GM18499 (cell line): ENCODE measurements around the gene FAM47A.

Experiments
- ATAC-seq: cut with Tn5 transposase; IDR thresholded peaks from one replicate; pipeline ENCODE4 v1.9.1; 2021; ENCODE audit warnings: moderate number of reproducible peaks; ENCODE audit not compliant: insufficient read depth, unreplicated experiment

The FAM47A gene

GRCh38 chrX:34132028-34132427 is at the start of gene FAM47A:
TSS of gene FAM47A (minus strand) at chrX:34132314. CDS start at chrX:34132278, 36 bp downstream.
- no peak for ATAC-seq

- ATAC-seq = no peak
Observed at GRCh38 chrX:34147345-34147744, 15.2 kb upstream of the FAM47A start.

- ATAC-seq = no peak
Observed at GRCh38 chrX:34146906-34147305, 14.8 kb upstream of the FAM47A start.

GRCh38 chrX:34144246-34144645 is 12.1 kb upstream of the FAM47A start:
- ATAC-seq = no peak

GRCh38 chrX:34140816-34141215 is 8.7 kb upstream of the FAM47A start:
- ATAC-seq = no peak

GRCh38 chrX:34130980-34131744 is 952 bp downstream of the FAM47A start:
- ATAC-seq = no peak

- no peak for ATAC-seq
Observed at GRCh38 chrX:34130501-34130900, 1.6 kb downstream of the FAM47A start.

- ATAC-seq = no peak
Observed at GRCh38 chrX:34126011-34126410, 6.1 kb downstream of the FAM47A start.

- ATAC-seq = no peak
Observed at GRCh38 chrX:34119122-34119521, 13.0 kb downstream of the FAM47A start.

- no peak for ATAC-seq
Observed at GRCh38 chrX:34112459-34112858, 19.7 kb downstream of the FAM47A start.
